OCI-LY7 (cell line): Measurements from ENCODE around the gene FHIT. TPM values are rescaled to one million over a fixed set of nuclear protein-coding genes. Genes with fewer than 3 reads are reported as not detected.

Source experiments
- BruUV-seq: library from RNA; stranded (reverse); fragments of 400-500 nt; replicated peaks from 2 replicates; lab custom pipeline; 2021; lab: Mats Ljungman, UMichigan
- CTCF ChIA-PET: fragments of 300-600 bp; sonication (Branson Sonifier 250); formaldehyde crosslinking; loops from one replicate; lab custom pipeline; 2022; ENCODE audit warnings: antibody characterized with exemption; ENCODE audit not compliant: unreplicated experiment; lab: Charles Lee
- POLR2A ChIA-PET: fragments of 300-600 bp; sonication (Branson Sonifier 250); formaldehyde crosslinking; loops from one replicate; lab custom pipeline; 2022; ENCODE audit warnings: antibody characterized with exemption; lab: Charles Lee
- DNase-seq: peaks from one replicate; pipeline ENCODE4 v3.0.0-alpha.2; 2015; ENCODE audit warnings: low spot score
- H2AFZ ChIP-seq: fragments of 200-600 bp; sonication (generic), shearing (Covaris generic); 2 replicates; pipeline ENCODE4 v1.6.1; 2014; ENCODE audit warnings: mild to moderate bottlenecking, antibody characterized with exemption, low read length, moderate library complexity
- H3K27ac ChIP-seq: fragments of 200-600 bp; sonication (generic); 2 replicates; pipeline ENCODE4 v1.5.1; 2014; ENCODE audit warnings: mixed run types, low read depth, mild to moderate bottlenecking, moderate library complexity, low read length, inconsistent platforms; ENCODE audit not compliant: poor library complexity, severe bottlenecking
- H3K36me3 ChIP-seq: fragments of 200-600 bp; sonication (generic); 2 replicates; pipeline ENCODE4 v1.6.1; 2014; ENCODE audit warnings: mild to moderate bottlenecking, antibody characterized with exemption, low read length, moderate library complexity, mixed read lengths; ENCODE audit not compliant: insufficient read depth
- H3K4me1 ChIP-seq: fragments of 200-600 bp; sonication (generic); 2 replicates; pipeline ENCODE4 v1.5.1; 2014; ENCODE audit warnings: mild to moderate bottlenecking, low read length; ENCODE audit not compliant: insufficient read depth, poor library complexity, severe bottlenecking
- H3K4me2 ChIP-seq: fragments of 200-600 bp; sonication (generic); 2 replicates; pipeline ENCODE4 v1.6.1; 2014; ENCODE audit warnings: mild to moderate bottlenecking, low read length
- H3K4me3 ChIP-seq: fragments of 200-600 bp; sonication (generic); 2 replicates; pipeline ENCODE4 v1.5.1; 2014; ENCODE audit warnings: mild to moderate bottlenecking, low read depth, low read length; ENCODE audit not compliant: poor library complexity, severe bottlenecking
- H3K79me2 ChIP-seq: fragments of 200-600 bp; sonication (generic); 2 replicates; pipeline ENCODE4 v1.6.1; 2016; ENCODE audit warnings: low read depth, mild to moderate bottlenecking, low read length, moderate library complexity, mixed read lengths; ENCODE audit not compliant: insufficient read depth
- H3K9me2 ChIP-seq: fragments of 200-600 bp; sonication (generic); 2 replicates; pipeline ENCODE4 v1.6.1; 2016; ENCODE audit warnings: mild to moderate bottlenecking, low read length, mixed read lengths; ENCODE audit not compliant: insufficient read depth
- H3K9me3 ChIP-seq: fragments of 200-600 bp; sonication (generic); 2 replicates; pipeline ENCODE4 v1.6.1; 2014; ENCODE audit warnings: mild to moderate bottlenecking, mixed run types, low read length, mixed read lengths
- H4K20me1 ChIP-seq: fragments of 200-600 bp; sonication (generic); 2 replicates; pipeline ENCODE4 v1.6.1; 2014; ENCODE audit warnings: mild to moderate bottlenecking, antibody characterized with exemption, low read length, moderate library complexity, mixed read lengths; ENCODE audit not compliant: insufficient read depth
- EZH2phosphoT487 ChIP-seq: fragments of 200-600 bp; sonication (generic); IDR thresholded peaks from 2 replicates; pipeline ENCODE4 v1.6.1; 2018; ENCODE audit warnings: low read depth, borderline replicate concordance, mild to moderate bottlenecking, mixed run types, antibody characterized with exemption, low read length, moderate library complexity, mixed read lengths
- intact Hi-C: fragments of 100-400 bp; cut with micrococcal nuclease; formaldehyde crosslinking; loops from one replicate; pipeline ENCODE4 v1.10.0; 2022; ENCODE audit not compliant: unreplicated experiment
- total RNA-seq, 2 experiments: library from RNA; depleted of rRNA in 1 of 2; stranded (reverse); fragments of >200 nt in 1 of 2; shearing (Covaris generic) in 1 of 2; gene quantifications; 2 replicates each; pipeline ENCODE4 v1.2.3, GENCODE V29; 2014 to 2022
- TF ChIP-seq, protein P1 (sequence below): fragments of 200-600 bp; sonication (generic); conservative IDR thresholded peaks from 2 replicates; pipeline ENCODE4 v1.5.1; 2014; ENCODE audit warnings: mild to moderate bottlenecking, antibody characterized with exemption, low read length, moderate library complexity, mixed read lengths

The FHIT gene
- total RNA-seq, 2 experiments from 2014 or later: 5.0 to 10.9 TPM

DNA sequence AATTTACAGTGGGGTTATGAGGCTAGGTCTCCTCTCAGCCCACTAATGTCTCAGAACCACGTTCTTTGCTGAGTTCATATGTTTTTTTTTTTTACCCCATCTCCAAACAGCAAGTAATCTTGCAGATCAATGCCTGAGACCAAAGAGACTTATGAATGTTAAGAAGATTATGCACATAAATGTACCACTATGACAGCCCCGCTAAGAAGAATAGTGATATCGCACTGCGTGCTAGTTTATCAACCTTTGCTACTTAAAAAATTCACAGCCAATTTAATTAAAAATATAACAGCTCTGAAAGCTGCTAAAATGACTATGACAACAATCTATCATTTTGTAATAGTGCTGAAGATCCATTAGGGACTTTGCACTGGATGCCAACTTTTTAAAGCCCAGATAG, 1462.5 kb downstream of the FHIT start:
- no peak overlapping the region for H2AFZ ChIP-seq
- no peak for TF ChIP-seq EZH2phosphoT487
- TF ChIP-seq, protein P1, sequence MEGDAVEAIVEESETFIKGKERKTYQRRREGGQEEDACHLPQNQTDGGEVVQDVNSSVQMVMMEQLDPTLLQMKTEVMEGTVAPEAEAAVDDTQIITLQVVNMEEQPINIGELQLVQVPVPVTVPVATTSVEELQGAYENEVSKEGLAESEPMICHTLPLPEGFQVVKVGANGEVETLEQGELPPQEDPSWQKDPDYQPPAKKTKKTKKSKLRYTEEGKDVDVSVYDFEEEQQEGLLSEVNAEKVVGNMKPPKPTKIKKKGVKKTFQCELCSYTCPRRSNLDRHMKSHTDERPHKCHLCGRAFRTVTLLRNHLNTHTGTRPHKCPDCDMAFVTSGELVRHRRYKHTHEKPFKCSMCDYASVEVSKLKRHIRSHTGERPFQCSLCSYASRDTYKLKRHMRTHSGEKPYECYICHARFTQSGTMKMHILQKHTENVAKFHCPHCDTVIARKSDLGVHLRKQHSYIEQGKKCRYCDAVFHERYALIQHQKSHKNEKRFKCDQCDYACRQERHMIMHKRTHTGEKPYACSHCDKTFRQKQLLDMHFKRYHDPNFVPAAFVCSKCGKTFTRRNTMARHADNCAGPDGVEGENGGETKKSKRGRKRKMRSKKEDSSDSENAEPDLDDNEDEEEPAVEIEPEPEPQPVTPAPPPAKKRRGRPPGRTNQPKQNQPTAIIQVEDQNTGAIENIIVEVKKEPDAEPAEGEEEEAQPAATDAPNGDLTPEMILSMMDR: no peak
- H3K9me3 ChIP-seq: no peaks in the 10 kb centered on the region
- H3K27ac ChIP-seq: no peak overlapping the region
- H3K4me1 ChIP-seq: no peaks in the 10 kb centered on the region
- no peaks in the 10 kb centered on the region for H3K79me2 ChIP-seq
- no peak overlapping the region for H3K4me3 ChIP-seq
- H3K36me3 ChIP-seq: no peaks in the 10 kb centered on the region
- no TSS peak for BruUV-seq
- no peak overlapping the region for H3K4me2 ChIP-seq
- ChIA-PET POLR2A (no interaction called here), CTCF (interaction anchor here (0.6 kb wide), 1 partner anchor 1439 kb away, joined by 3 read pairs; no protein-coding TSS in a partner anchor)
- H4K20me1 ChIP-seq: no peaks in the 10 kb centered on the region
- intact Hi-C loops: no loop called here
- DNase-seq: no peak
- no peaks in the 10 kb centered on the region for H3K9me2 ChIP-seq

- H2AFZ ChIP-seq: no peak overlapping the region
- H3K9me3 ChIP-seq: no peaks in the 10 kb centered on the region
- no peaks in the 10 kb centered on the region for H3K79me2 ChIP-seq
- no peak overlapping the region for H3K4me3 ChIP-seq
- no peaks in the 10 kb centered on the region for H4K20me1 ChIP-seq
- intact Hi-C loops: no loop called here
- no peaks in the 10 kb centered on the region for H3K4me1 ChIP-seq
- H3K9me2 ChIP-seq: no peaks in the 10 kb centered on the region
- no peak for DNase-seq
- H3K27ac ChIP-seq: no peak overlapping the region
- TF ChIP-seq, protein P1: no peak
- TF ChIP-seq EZH2phosphoT487: no peak
- no TSS peak for BruUV-seq
- ChIA-PET CTCF (no interaction called here), POLR2A (no interaction called here)
- H3K36me3 ChIP-seq: no peaks in the 10 kb centered on the region
- no peak overlapping the region for H3K4me2 ChIP-seq
Measured at GRCh38 chr3:59788133-59788532, 1463.1 kb downstream of the FHIT start.

DNA sequence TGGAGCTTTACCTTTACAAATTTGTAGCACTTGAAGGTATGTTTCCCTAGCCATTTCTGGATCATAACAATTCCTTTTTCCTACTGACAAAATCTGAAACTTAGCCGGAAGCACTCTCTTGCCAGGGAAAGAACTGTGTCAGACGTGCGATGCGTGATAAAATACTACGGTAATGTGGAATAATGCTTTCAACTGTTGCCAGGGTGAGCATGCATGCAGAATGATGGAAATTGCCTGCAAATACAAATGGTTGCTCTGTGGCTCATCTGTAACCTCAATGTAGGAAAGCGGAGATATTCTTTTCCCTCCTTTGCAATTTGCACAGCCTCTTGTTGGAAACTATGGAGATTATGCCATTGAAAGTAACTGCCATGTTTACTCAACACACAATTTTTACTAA, 1464.9 kb downstream of the FHIT start:
- no peaks in the 10 kb centered on the region for H3K79me2 ChIP-seq
- no peak for TF ChIP-seq EZH2phosphoT487
- TF ChIP-seq, protein P1: no peak
- H3K4me1 ChIP-seq: no peaks in the 10 kb centered on the region
- H2AFZ ChIP-seq: no peak overlapping the region
- no TSS peak for BruUV-seq
- H3K36me3 ChIP-seq: no peaks in the 10 kb centered on the region
- no peak overlapping the region for H3K4me2 ChIP-seq
- no peaks in the 10 kb centered on the region for H3K9me3 ChIP-seq
- POLR2A ChIA-PET: no interaction called here
- intact Hi-C loops: no loop called here
- DNase-seq: no peak
- H3K4me3 ChIP-seq: no peak overlapping the region
- no peak overlapping the region for H3K27ac ChIP-seq
- H3K9me2 ChIP-seq: no peaks in the 10 kb centered on the region
- CTCF ChIA-PET: no interaction called here
- no peaks in the 10 kb centered on the region for H4K20me1 ChIP-seq
